Activated CD8-positive, alpha-beta T cell treated with anti-CD3 and anti-CD28 coated beads for 36 hours (primary cell): Measurements from ENCODE around the gene OSBPL6. TPM values are rescaled to one million over a fixed set of nuclear protein-coding genes. Genes with fewer than 3 reads are reported as not detected.

Experiments used
- ATAC-seq: fragments of 200-7000 bp; cut with Tn5 transposase; one replicate; pipeline ENCODE4 v1.10.0; 2021; ENCODE audit warnings: mild to moderate bottlenecking, moderate library complexity
- CTCF ChIA-PET: fragments of 350-600 bp; sonication (Branson Sonifier 250); formaldehyde crosslinking; loops from one replicate; lab custom pipeline; 2021; ENCODE audit warnings: antibody characterized with exemption; lab: Charles Lee
- POLR2A ChIA-PET: fragments of 350-600 bp; sonication (Branson Sonifier 250); formaldehyde crosslinking; loops from one replicate; lab custom pipeline; 2021; ENCODE audit warnings: antibody characterized with exemption; lab: Charles Lee
- DNase-seq: peaks from one replicate; pipeline ENCODE4 v3.0.0-alpha.2; 2020
- H3K27ac Mint-ChIP-seq: one replicate; pipeline ENCODE4 v1.8.0; 2021; ENCODE audit warnings: mild to moderate bottlenecking, mixed read lengths
- H3K27me3 Mint-ChIP-seq: one replicate; pipeline ENCODE4 v1.8.0; 2021; ENCODE audit warnings: mixed read lengths
- H3K36me3 Mint-ChIP-seq: one replicate; pipeline ENCODE4 v1.8.0; 2021; ENCODE audit warnings: low read depth, mixed read lengths
- H3K4me1 Mint-ChIP-seq: one replicate; pipeline ENCODE4 v1.8.0; 2021; ENCODE audit warnings: low read depth, mixed read lengths
- H3K4me3 Mint-ChIP-seq: one replicate; pipeline ENCODE4 v1.8.0; 2021; ENCODE audit warnings: mild to moderate bottlenecking, moderate library complexity, mixed read lengths
- H3K9me3 Mint-ChIP-seq: one replicate; pipeline ENCODE4 v1.8.0; 2021; ENCODE audit warnings: mixed read lengths
- intact Hi-C: fragments of 100-400 bp; cut with micrococcal nuclease; formaldehyde crosslinking; loops from one replicate; pipeline ENCODE4 v1.10.0; 2022
- total RNA-seq, 2 experiments: library from RNA; stranded (reverse); gene quantifications; one replicate each; pipeline ENCODE4 v1.2.3, GENCODE V29; 2021
- TF ChIP-seq, protein P1 (sequence below): fragments of 200-600 bp; IDR thresholded peaks from one replicate; pipeline ENCODE4 v1.8.0; 2022; ENCODE audit warnings: antibody characterized with exemption, mild to moderate bottlenecking

OSBPL6 gene
- total RNA-seq, 2 experiments from 2014 or later: 2.5 to 4.0 TPM

DNA sequence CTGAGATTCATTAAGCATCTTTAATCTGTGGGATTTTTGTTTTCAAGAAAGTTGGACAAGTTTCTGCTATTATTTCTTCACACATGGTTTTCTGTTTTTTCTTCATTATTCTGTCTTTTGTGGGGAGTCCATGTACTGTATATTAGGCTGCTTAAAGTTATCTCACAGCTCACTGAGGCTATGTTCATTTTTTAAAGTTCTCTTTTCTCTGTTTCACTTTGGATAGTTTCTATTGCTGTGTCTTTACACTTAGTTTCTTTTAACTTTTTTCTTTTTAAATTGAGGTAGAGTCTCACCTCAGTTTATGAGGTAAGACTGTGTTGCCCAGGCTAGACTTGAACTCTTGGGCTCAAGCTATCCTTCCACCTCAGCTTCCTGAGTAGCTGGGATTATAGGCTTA is 8.6 kb downstream of the OSBPL6 start:
- Mint-ChIP-seq H3K27me3 (peaks cover 40% of the 10 kb centered on the region), H3K4me3 (no peak overlapping the region), H3K4me1 (peaks cover 2% of the 10 kb centered on the region), H3K27ac (no peak overlapping the region), H3K9me3 (no peaks in the 10 kb centered on the region), H3K36me3 (no peaks in the 10 kb centered on the region)
- TF ChIP-seq, protein P1, sequence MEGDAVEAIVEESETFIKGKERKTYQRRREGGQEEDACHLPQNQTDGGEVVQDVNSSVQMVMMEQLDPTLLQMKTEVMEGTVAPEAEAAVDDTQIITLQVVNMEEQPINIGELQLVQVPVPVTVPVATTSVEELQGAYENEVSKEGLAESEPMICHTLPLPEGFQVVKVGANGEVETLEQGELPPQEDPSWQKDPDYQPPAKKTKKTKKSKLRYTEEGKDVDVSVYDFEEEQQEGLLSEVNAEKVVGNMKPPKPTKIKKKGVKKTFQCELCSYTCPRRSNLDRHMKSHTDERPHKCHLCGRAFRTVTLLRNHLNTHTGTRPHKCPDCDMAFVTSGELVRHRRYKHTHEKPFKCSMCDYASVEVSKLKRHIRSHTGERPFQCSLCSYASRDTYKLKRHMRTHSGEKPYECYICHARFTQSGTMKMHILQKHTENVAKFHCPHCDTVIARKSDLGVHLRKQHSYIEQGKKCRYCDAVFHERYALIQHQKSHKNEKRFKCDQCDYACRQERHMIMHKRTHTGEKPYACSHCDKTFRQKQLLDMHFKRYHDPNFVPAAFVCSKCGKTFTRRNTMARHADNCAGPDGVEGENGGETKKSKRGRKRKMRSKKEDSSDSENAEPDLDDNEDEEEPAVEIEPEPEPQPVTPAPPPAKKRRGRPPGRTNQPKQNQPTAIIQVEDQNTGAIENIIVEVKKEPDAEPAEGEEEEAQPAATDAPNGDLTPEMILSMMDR: no peak
- DNase-seq (no peak), ATAC-seq (no peak)
- ChIA-PET CTCF (no interaction called here), POLR2A (no interaction called here)
- intact Hi-C loops: no loop called here

DNA sequence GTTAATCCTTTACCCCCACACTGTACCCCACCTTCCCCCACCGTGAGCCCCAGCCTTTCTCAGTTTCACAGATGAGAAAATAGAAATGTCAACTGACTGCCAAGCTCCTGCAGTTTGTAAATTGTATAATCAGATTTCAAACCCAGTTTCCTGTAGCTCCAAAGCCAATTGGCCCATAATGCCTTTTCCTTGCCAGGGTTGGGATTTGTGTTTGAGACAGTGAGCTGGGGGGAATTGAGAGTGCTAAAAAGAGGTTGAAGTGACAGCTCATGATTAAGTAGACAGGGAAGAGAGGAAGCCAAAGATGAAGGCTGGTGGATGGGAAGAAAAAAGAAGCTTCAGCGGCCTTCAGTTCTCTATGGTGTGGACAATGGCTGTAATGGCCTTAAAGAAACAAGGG is 10.7 kb downstream of the OSBPL6 start:
- POLR2A ChIA-PET: no interaction called here
- ATAC-seq (no peak), DNase-seq (no peak)
- CTCF ChIA-PET: interaction anchor here (1.4 kb wide), 1 partner anchor 93 kb away, joined by 3 read pairs; no protein-coding TSS in a partner anchor
- peaks cover 2% of the 10 kb centered on the region for H3K4me1 Mint-ChIP-seq
- H3K36me3 Mint-ChIP-seq: no peaks in the 10 kb centered on the region
- TF ChIP-seq, protein P1: no peak
- no peaks in the 10 kb centered on the region for H3K9me3 Mint-ChIP-seq
- no peak overlapping the region for H3K4me3 Mint-ChIP-seq
- peaks cover 37% of the 10 kb centered on the region for H3K27me3 Mint-ChIP-seq
- no peak overlapping the region for H3K27ac Mint-ChIP-seq
- intact Hi-C loops: no loop called here

DNA sequence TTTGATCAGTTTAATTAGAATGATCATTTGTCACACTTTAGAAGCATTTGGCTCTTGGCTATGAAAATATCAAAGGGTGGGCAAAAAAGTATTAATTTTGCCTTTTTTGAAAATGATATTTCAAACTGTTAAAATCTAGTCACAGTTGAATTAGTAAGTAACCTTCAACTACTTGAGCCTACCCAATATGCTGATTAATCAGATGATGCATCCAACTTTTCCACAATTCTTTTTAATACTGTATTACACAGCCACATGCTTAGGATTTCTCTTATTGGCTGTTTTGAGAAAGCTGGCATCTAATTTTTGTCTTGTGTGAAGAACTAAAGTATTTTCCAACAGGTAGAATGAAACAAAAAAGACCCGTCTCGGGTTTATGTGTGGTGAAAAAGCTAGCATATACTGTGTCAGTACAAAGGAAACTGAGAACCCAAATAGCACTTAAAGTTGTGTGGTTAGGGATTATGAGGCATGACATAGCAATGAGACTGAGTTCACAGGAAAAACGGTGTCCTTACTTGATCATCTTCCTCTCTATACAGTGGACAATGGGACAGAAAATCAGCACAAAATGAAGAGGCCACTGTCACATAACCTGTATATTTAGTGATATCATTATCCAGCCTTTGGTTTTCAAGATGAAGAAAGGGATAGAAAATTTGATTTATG is 11.7 kb downstream of the OSBPL6 start:
- ChIA-PET POLR2A (no interaction called here), CTCF (interaction anchor here (1.4 kb wide), 1 partner anchor 94 kb away, joined by 3 read pairs; no protein-coding TSS in a partner anchor)
- ATAC-seq (no peak), DNase-seq (no peak)
- Mint-ChIP-seq H3K4me3 (no peak overlapping the region), H3K27ac (no peak overlapping the region), H3K27me3 (peaks cover 35% of the 10 kb centered on the region), H3K9me3 (no peaks in the 10 kb centered on the region), H3K36me3 (no peaks in the 10 kb centered on the region), H3K4me1 (peaks cover 2% of the 10 kb centered on the region)
- intact Hi-C loops: no loop called here
- TF ChIP-seq, protein P1: no peak

DNA sequence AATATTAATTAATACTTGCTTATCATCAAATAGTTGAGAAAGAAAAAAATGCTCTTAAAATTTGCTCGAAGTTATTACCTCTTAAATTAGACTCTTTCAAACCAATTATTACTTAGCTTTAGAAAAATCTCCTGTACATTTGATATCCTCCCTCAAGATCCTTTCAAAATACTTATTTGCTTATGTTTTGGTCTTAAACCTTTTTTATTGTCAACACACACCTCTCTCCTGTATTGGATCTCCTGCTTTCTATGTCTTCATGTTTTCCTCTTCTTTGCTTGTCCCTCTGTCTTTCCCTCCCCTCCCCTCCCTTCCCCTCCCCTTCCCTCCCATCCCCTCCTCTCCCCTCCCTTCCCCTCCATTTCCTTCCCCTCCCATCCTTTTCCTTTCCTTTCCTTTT is 14.0 kb downstream of the OSBPL6 start:
- peaks cover 33% of the 10 kb centered on the region for H3K27me3 Mint-ChIP-seq
- no peaks in the 10 kb centered on the region for H3K4me1 Mint-ChIP-seq
- H3K27ac Mint-ChIP-seq: no peak overlapping the region
- no peak for ATAC-seq
- H3K36me3 Mint-ChIP-seq: no peaks in the 10 kb centered on the region
- H3K9me3 Mint-ChIP-seq: no peaks in the 10 kb centered on the region
- ChIA-PET CTCF (interaction anchor here (1.1 kb wide), 1 partner anchor 96 kb away, joined by 5 read pairs; the partner anchor contains the start of gene RBM45), POLR2A (no interaction called here)
- TF ChIP-seq, protein P1: no peak
- no peak for DNase-seq
- no peak overlapping the region for H3K4me3 Mint-ChIP-seq
- intact Hi-C loops: no loop called here

DNA sequence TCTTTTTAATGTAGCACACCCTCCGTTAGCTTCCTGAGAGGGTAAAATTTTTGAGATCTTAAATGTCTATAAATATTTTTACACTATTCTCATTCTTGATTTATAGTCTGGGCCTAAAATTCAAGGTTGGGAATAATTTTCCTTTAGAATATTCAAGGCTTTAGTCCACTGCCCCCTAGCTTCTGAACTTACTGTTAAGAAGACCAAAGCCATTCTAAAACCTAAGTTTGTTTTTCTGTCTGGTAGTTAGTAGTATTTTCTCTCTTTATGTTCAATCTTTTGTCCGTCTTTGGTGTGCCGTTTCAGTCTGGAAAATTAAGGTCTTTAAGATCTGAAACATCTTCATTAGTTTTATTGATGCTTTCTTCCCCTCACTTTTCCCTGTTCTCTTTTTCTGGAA is 14.5 kb downstream of the OSBPL6 start:
- Mint-ChIP-seq H3K36me3 (no peaks in the 10 kb centered on the region), H3K27ac (no peak overlapping the region), H3K4me1 (no peaks in the 10 kb centered on the region), H3K9me3 (no peaks in the 10 kb centered on the region), H3K4me3 (no peak overlapping the region), H3K27me3 (peaks cover 34% of the 10 kb centered on the region)
- ChIA-PET POLR2A (no interaction called here), CTCF (interaction anchor here (1.1 kb wide), 1 partner anchor 96 kb away, joined by 5 read pairs; the partner anchor contains the start of gene RBM45)
- no peak for DNase-seq
- no peak for ATAC-seq
- intact Hi-C loops: no loop called here
- TF ChIP-seq, protein P1: no peak
